ENCODE results near the gene RALGPS1. TPM values are rescaled to one million over a fixed set of nuclear protein-coding genes. Genes with fewer than 3 reads are reported as not detected.
A peak's percentile ranks its signal among the peaks of the same experiment; 100 is the strongest.

RALGPS1 gene
- total and polyA plus RNA-seq, 4 experiments from 2014 or later = 0.84 to 10.3 (median 5.8) TPM

DNA sequence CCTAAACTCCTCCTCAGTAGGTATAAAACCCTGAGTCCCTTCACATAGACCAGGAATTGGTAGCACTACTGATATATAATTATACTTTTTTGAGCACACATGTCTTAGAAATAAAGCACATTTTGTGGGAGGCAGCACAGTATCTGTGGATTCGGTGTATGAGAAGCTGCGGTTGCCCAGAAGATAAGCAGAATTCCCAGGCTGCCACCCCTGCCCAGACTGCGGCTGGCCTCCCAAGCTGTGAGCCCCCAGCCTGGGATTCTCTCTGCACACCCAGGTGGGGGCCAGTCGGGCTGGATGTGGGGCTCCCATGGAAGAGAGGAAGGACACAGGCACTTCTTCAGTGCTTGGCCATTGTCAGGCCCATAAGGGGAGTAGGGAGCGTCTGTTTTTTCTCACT is 233.4 kb downstream of the RALGPS1 start:
- Histone ChIP-seq H3K9me3 (ENCODE audit: control insufficient read depth in 1 of 2, low read length in 2 of 2) (no peaks in the 10 kb centered on the region), H3K4me3 (ENCODE audit: low read length in 2 of 2) (no peak overlapping the region), H3K27ac (ENCODE audit: low read depth, low read length) (no peak overlapping the region), H3K36me3 (ENCODE audit: insufficient read depth, low read length) (no peaks in the 10 kb centered on the region), H3K27me3 (ENCODE audit: insufficient read depth, low read length) (no peaks in the 10 kb centered on the region), H3K4me1 (ENCODE audit: insufficient read depth, low read length) (no peaks in the 10 kb centered on the region)
- DNase-seq = no peak
- CTCF ChIA-PET (ENCODE audit: partially characterized antibody) = no interaction called here
- peaks cover 0 to 5% (median 0%) of the 10 kb centered on the region in 8 donors for H3K9me3 Mint-ChIP-seq
- no peak overlapping the region for H3K27ac Mint-ChIP-seq
- intact Hi-C loops (cut with micrococcal nuclease) = no loop called here
- H3K4me1 Mint-ChIP-seq = no peaks in the 10 kb centered on the region
- H3K27me3 Mint-ChIP-seq = peaks cover 0 to 1% of the 10 kb centered on the region in 2 donors
- POLR2A ChIA-PET (ENCODE audit: partially characterized antibody) = no interaction called here
- H3K4me3 Mint-ChIP-seq = no peak overlapping the region
- no peaks in the 10 kb centered on the region for H3K36me3 Mint-ChIP-seq

GRCh38 chr9:127149010-127149409 is 234.4 kb downstream of the RALGPS1 start:
- Mint-ChIP-seq H3K9me3 (peaks cover 0 to 5% (median 0%) of the 10 kb centered on the region in 8 donors), H3K36me3 (no peaks in the 10 kb centered on the region), H3K27me3 (peaks cover 0 to 1% of the 10 kb centered on the region in 2 donors), H3K4me1 (peaks cover under 1 to 6% (median 3%) of the 10 kb centered on the region in 4 donors), H3K27ac (no peak overlapping the region), H3K4me3 (no peak overlapping the region)
- intact Hi-C loops (cut with micrococcal nuclease) = no loop called here
- Histone ChIP-seq H3K36me3 (ENCODE audit: insufficient read depth, low read length) (no peaks in the 10 kb centered on the region), H3K27me3 (ENCODE audit: insufficient read depth, low read length) (no peaks in the 10 kb centered on the region), H3K9me3 (ENCODE audit: control insufficient read depth in 1 of 2, low read length in 2 of 2) (no peaks in the 10 kb centered on the region), H3K27ac (ENCODE audit: low read depth, low read length) (no peak overlapping the region), H3K4me1 (ENCODE audit: insufficient read depth, low read length) (peaks cover 1% of the 10 kb centered on the region), H3K4me3 (ENCODE audit: low read length in 2 of 2) (no peak overlapping the region)
- CTCF ChIA-PET (ENCODE audit: partially characterized antibody) = no interaction called here
- DNase-seq = no peak
- POLR2A ChIA-PET (ENCODE audit: partially characterized antibody) = no interaction called here

DNA sequence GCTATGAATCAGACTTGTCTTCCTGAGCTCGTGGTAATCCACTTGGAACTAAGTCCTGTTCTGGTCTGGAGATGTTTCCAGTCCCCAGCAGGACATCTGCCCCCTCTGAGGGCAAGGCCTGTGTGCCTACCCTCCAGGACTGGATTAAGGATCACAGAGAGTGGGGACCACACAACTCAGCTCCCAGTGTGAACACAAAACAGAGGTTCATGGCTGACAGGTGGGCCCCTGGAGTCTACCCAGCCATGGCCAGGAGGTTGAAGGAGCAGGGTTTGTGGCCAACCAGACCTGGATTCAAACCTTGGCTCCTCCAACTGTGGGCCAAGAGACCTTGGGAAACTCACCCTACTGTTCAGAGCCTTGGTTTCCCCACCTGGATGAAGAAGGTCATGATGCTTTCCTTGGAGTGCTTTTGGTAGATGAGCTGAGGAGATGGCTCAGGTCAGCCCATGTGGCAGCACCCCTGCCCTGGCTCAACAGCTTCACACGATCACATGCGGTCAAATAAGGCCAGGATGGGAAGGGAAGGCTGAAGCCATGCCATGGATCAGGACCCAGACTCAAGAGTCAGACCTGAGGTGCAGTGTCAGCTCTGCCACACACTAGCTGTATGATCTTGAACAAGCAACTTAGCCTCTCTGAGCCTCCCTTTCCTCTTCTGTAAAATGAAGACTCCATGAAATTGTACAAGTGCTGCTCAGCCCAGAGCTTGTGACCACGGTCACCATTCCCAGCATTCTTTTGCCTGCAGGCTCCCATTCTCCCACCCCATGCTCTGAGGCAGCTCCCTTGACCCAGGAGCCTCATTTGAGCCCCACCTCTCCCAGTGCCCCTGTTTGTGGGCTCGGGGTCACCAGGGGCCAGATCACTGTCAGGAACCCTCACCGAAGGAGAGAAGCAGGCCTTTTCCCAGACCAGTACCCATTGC is 235.1 kb downstream of the RALGPS1 start:
- H3K4me3 ChIP-seq (ENCODE audit: low read length in 2 of 2) = no peak overlapping the region
- DNase-seq = no peak
- H3K4me1 ChIP-seq (ENCODE audit: insufficient read depth, low read length) = peaks cover 8% of the 10 kb centered on the region
- H3K36me3 ChIP-seq (ENCODE audit: insufficient read depth, low read length) = no peaks in the 10 kb centered on the region
- CTCF ChIA-PET (ENCODE audit: partially characterized antibody) = no interaction called here
- H3K4me1 Mint-ChIP-seq = peaks cover 7 to 13% (median 10%) of the 10 kb centered on the region in 4 donors
- no peaks in the 10 kb centered on the region for H3K27me3 Mint-ChIP-seq
- no peaks in the 10 kb centered on the region for H3K9me3 ChIP-seq (ENCODE audit: control insufficient read depth in 1 of 2, low read length in 2 of 2)
- intact Hi-C loops (cut with micrococcal nuclease) = no loop called here
- H3K27ac Mint-ChIP-seq = peak overlapping the region in 1 of 7 donors; percentile 25
- H3K9me3 Mint-ChIP-seq = peaks cover 0 to 5% (median 0%) of the 10 kb centered on the region in 8 donors
- H3K27ac ChIP-seq (ENCODE audit: low read depth, low read length) = no peak overlapping the region
- no peak overlapping the region for H3K4me3 Mint-ChIP-seq
- H3K36me3 Mint-ChIP-seq = no peaks in the 10 kb centered on the region
- POLR2A ChIA-PET (ENCODE audit: partially characterized antibody) = no interaction called here
- no peaks in the 10 kb centered on the region for H3K27me3 ChIP-seq (ENCODE audit: insufficient read depth, low read length)

DNA sequence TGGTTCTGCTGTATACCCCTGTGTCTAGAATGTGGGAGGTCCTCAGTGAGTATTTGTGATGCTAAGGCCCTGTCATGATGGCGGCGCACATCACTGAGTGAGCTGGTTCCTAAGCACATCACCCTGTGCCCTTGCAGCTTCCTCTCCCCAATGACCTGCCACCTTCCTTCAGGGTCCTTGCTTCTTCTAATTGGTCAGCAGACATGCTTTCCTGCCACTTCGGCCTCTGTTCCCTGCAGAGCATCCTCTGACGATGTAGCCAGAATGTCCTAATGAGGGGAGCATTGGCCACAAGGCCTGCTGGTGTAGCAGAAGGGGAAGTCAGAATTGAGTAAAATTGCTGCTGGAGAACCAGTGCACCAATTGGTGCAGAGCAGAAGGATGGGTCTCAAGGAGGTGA is 238.9 kb downstream of the RALGPS1 start:
- H3K4me3 Mint-ChIP-seq = no peak overlapping the region
- H3K27me3 Mint-ChIP-seq = peaks cover 0 to 2% of the 10 kb centered on the region in 2 donors
- no peaks in the 10 kb centered on the region for H3K36me3 Mint-ChIP-seq
- Histone ChIP-seq H3K27me3 (ENCODE audit: insufficient read depth, low read length) (no peaks in the 10 kb centered on the region), H3K4me1 (ENCODE audit: insufficient read depth, low read length) (peaks cover 16% of the 10 kb centered on the region), H3K4me3 (ENCODE audit: low read length in 2 of 2) (no peak overlapping the region), H3K9me3 (ENCODE audit: control insufficient read depth in 1 of 2, low read length in 2 of 2) (no peaks in the 10 kb centered on the region), H3K36me3 (ENCODE audit: insufficient read depth, low read length) (no peaks in the 10 kb centered on the region), H3K27ac (ENCODE audit: low read depth, low read length) (no peak overlapping the region)
- ChIA-PET CTCF (ENCODE audit: partially characterized antibody) (no interaction called here), POLR2A (ENCODE audit: partially characterized antibody) (no interaction called here)
- intact Hi-C loops (cut with micrococcal nuclease) = no loop called here
- no peak for DNase-seq
- peaks cover 13 to 22% (median 19%) of the 10 kb centered on the region in 4 donors for H3K4me1 Mint-ChIP-seq
- no peaks in the 10 kb centered on the region for H3K9me3 Mint-ChIP-seq
- peak overlapping the region in 1 of 7 donors; percentile 73 for H3K27ac Mint-ChIP-seq

- Mint-ChIP-seq H3K27me3 (peaks cover 0 to 2% of the 10 kb centered on the region in 2 donors), H3K4me3 (peak overlapping the region in 7 of 8 donors; percentile 23 to 81 (median 66)), H3K27ac (peak overlapping the region in 3 of 7 donors; percentile 22 to 51 (median 36)), H3K4me1 (peaks cover 13 to 22% (median 19%) of the 10 kb centered on the region in 4 donors), H3K36me3 (no peaks in the 10 kb centered on the region), H3K9me3 (no peaks in the 10 kb centered on the region)
- intact Hi-C loops (cut with micrococcal nuclease) = no loop called here
- Histone ChIP-seq H3K27ac (ENCODE audit: low read depth, low read length) (no peak overlapping the region), H3K4me3 (ENCODE audit: low read length in 2 of 2) (no peak overlapping the region), H3K4me1 (ENCODE audit: insufficient read depth, low read length) (peaks cover 16% of the 10 kb centered on the region), H3K27me3 (ENCODE audit: insufficient read depth, low read length) (no peaks in the 10 kb centered on the region), H3K9me3 (ENCODE audit: control insufficient read depth in 1 of 2, low read length in 2 of 2) (no peaks in the 10 kb centered on the region), H3K36me3 (ENCODE audit: insufficient read depth, low read length) (no peaks in the 10 kb centered on the region)
- no peak for DNase-seq
- ChIA-PET CTCF (ENCODE audit: partially characterized antibody) (no interaction called here), POLR2A (ENCODE audit: partially characterized antibody) (interaction anchor here (1.3 kb wide), 1 partner anchor 9 kb away, joined by 3 read pairs; no protein-coding TSS in a partner anchor)
Observed at GRCh38 chr9:127154003-127154389, 239.4 kb downstream of the RALGPS1 start.

DNA sequence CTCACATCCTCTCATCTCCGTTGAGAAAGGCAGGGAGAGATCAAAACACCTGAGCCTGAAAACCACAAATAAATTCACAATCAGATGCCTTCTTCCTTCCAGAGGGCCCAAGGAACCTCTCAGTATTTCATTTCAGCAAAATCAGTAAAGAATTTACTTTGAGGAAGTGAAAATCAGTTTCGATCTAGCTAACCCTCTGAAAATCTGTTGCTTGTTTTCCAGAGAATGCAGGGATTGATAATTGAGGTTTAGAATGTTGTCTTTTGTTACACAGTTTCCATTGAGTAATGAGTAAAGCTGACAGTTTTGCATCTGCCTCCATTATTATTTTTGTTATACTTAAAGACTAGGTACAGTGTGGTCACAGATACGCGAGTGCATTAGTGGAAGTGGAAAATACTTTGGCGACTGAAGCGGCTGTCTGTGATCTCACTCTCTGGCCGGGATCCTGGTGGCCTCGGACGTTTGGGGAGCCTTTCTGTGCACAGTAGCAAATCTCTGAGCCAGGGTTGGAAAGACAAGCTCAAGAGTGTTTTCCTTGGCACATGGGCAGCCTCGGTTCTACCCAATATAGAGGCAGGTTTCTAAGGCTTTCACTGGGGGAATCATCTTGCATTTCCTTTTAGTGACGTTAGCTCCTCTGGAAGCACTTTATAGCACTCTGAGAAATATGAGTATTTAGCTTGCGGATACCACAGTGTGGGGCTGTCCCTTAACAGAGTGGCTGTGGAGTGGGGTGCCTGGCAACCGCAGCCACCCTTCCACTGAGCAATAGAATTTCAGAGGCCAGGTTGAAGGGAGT is 240.0 kb downstream of the RALGPS1 start:
- Histone ChIP-seq H3K4me3 (ENCODE audit: low read length in 2 of 2) (no peak overlapping the region), H3K9me3 (ENCODE audit: control insufficient read depth in 1 of 2, low read length in 2 of 2) (no peaks in the 10 kb centered on the region), H3K4me1 (ENCODE audit: insufficient read depth, low read length) (peaks cover 16% of the 10 kb centered on the region), H3K27me3 (ENCODE audit: insufficient read depth, low read length) (no peaks in the 10 kb centered on the region), H3K27ac (ENCODE audit: low read depth, low read length) (no peak overlapping the region), H3K36me3 (ENCODE audit: insufficient read depth, low read length) (no peaks in the 10 kb centered on the region)
- H3K4me1 Mint-ChIP-seq = peaks cover 13 to 22% (median 19%) of the 10 kb centered on the region in 4 donors
- peaks cover 0 to 2% of the 10 kb centered on the region in 2 donors for H3K27me3 Mint-ChIP-seq
- peak overlapping the region in 6 of 7 donors; percentile 36 to 75 (median 62) for H3K27ac Mint-ChIP-seq
- intact Hi-C loops (cut with micrococcal nuclease) = no loop called here
- peak in 4 of 5 donors; percentile 1 to 11 (median 9) for DNase-seq
- ChIA-PET CTCF (ENCODE audit: partially characterized antibody) (interaction anchor here (0.6 to 1.1 kb wide), 2 partner anchors 18 to 305 kb away, joined by 3 to 4 read pairs; no protein-coding TSS in a partner anchor), POLR2A (ENCODE audit: partially characterized antibody) (interaction anchor here (1.3 to 1.6 kb wide), 2 partner anchors 9 to 168 kb away, joined by 3 read pairs; no protein-coding TSS in a partner anchor)
- H3K4me3 Mint-ChIP-seq = peak overlapping the region in 7 of 8 donors; percentile 47 to 81 (median 66)
- H3K36me3 Mint-ChIP-seq = no peaks in the 10 kb centered on the region
- no peaks in the 10 kb centered on the region for H3K9me3 Mint-ChIP-seq
